ES-I3 (cell line): Measurements from ENCODE around the gene ASPG.

Experiments
- H3K36me3 ChIP-seq: 2 replicates; pipeline ENCODE4 v1.6.1; 2013; ENCODE audit warnings: mild to moderate bottlenecking, low read length, control low read depth, moderate library complexity; ENCODE audit not compliant: insufficient read depth
- H3K4me1 ChIP-seq: 2 replicates; pipeline ENCODE4 v1.6.1; 2013; ENCODE audit warnings: mild to moderate bottlenecking, control low read depth, low read length; ENCODE audit not compliant: insufficient read depth
- H3K9ac ChIP-seq: 2 replicates; pipeline ENCODE4 v1.6.1; 2013; ENCODE audit warnings: low read depth, mild to moderate bottlenecking, low read length, moderate library complexity
- H3K9me3 ChIP-seq: 2 replicates; pipeline ENCODE4 v1.6.1; 2013; ENCODE audit warnings: mild to moderate bottlenecking, low read length, moderate library complexity; ENCODE audit not compliant: control insufficient read depth, insufficient read depth

The ASPG gene

GRCh38 chr14:104134061-104134965 lies 48.8 kb downstream of the ASPG start:
- Histone ChIP-seq H3K4me1 (no peaks in the 10 kb centered on the region), H3K9me3 (peaks cover 3% of the 10 kb centered on the region; the same call in 1 of the 2 replicates)

GRCh38 chr14:104135121-104135903 lies 49.8 kb downstream of the ASPG start:
- Histone ChIP-seq H3K36me3 (no peaks in the 10 kb centered on the region), H3K9ac (peak overlapping the region; percentile 70), H3K4me1 (peaks cover 4% of the 10 kb centered on the region; the same call in 1 of the 2 replicates)

More at GRCh38 chr14:104134061-104134965, 48.8 kb downstream of the ASPG start:
- Histone ChIP-seq H3K9ac (peak overlapping the region; percentile 70; the same call in 1 of the 2 replicates), H3K36me3 (no peaks in the 10 kb centered on the region)

DNA sequence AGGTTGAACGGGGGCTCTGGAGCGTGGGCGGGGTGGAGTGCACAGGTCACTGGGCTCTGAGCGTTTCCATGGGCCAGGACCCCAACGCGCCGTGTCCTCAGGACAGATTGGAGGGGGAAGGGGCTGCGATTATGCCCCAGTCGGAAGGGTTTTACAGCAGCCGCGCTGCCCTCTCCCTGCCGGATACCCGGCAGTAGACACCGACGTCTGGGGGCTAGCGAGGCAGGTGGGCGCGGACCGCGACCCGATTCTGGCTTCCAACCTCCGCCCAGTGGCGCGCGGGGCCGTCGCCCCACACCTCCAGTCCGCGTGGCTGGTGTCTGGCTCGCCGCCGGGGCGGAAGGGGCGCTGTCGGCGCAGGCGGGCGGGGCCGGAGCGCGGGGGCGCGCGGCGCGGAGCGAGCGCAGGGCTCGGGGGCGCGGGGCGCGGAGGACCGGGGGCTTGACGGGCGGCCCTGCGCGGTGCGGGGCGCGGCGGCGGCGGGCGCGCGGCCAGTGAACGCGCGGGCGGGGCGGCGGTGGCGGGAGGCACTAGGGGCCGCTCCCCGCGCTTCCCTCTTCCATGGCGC lies 50.5 kb downstream of the ASPG start:
- Histone ChIP-seq H3K4me1 (peaks cover 7% of the 10 kb centered on the region; the same call in 1 of the 2 replicates), H3K36me3 (no peaks in the 10 kb centered on the region), H3K9me3 (no peaks in the 10 kb centered on the region), H3K9ac (peak overlapping the region; percentile 70)

More at GRCh38 chr14:104135121-104135903, 49.8 kb downstream of the ASPG start:
- no peaks in the 10 kb centered on the region for H3K9me3 ChIP-seq

DNA sequence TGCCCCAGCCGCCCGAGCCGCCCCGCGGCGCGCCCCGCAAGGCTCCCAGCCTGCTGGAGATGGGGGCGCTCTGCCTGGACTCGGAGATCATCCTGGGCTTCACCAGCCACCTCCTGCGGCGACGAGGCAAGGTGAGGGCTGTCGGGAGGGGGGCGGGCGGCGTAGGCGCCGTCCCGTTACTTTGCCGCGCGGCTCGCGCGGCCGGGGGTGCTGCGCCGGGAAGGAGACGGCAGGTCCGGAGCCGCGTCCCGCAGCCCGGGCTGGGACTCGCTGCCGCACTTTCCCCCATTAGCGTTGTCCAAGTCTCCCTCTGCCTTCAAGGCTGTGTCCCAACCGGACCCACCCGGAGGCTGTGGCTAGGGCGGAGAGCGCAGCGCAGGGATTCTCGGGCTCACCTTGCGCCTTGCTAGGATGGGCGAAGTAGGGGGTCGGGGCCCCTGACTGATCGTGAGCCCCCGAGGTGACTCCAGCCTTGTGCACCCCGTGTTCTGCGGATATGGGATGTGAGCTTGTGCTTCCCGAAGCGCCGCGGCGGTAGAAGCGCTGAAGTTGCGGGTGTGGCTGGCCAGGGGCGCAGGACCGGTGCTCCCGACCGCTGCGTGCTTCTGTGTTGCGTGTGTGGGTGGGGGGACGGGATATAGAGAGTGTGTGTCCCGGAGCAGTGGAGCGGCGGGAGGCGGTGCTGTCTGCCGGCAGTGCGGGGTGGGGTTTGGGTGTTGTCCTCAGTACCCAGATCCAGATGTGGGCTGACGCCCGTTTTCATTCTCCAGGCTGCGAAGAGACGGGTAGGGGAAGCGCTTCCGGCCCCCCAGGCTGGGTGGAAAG lies 51.2 kb downstream of the ASPG start:
- Histone ChIP-seq H3K9ac (peak overlapping the region; percentile 57; the same call in 1 of the 2 replicates), H3K9me3 (no peaks in the 10 kb centered on the region), H3K4me1 (peaks cover 7% of the 10 kb centered on the region; the same call in 1 of the 2 replicates), H3K36me3 (no peaks in the 10 kb centered on the region)

DNA sequence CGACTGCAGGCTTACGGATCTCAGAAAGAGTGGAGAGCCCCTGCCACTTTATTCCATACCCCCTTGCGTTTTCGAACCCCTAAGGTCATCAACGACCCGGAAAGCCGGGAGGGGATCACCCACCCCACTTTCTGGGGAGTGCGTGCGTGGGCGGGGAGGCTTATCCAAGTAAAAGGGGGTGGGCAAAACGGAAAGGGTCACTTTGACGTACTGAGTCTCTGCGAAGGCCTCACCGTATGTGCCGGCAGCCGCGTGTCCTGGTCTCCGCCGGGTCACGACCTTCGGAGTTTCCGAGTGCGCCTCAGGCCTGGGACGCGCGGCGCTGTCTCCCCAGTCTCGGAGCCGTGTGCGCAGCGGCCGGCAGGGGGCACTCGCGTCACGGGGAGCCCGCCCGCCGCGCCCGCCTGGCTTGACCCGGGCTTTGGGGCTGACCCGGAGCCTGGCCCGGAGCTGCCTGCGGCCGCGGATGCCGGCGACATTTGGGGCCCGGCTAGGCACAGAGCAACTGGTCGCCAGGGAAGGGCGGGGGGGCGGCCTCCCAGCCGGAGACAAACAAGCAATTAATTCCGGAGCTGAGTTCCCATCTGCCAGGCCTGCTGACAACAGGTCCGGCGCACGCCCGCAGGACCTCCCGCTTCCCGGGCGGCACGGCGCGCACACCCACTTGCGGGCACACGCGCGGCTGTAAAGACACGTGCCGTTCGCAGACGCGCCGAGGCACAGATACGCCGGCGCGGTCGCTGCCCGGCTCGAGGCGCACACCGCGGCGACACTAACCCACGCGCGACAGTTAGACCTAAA lies 52.0 kb downstream of the ASPG start:
- Histone ChIP-seq H3K36me3 (no peaks in the 10 kb centered on the region), H3K9ac (peak overlapping the region; percentile 71; the same call in 1 of the 2 replicates), H3K4me1 (peaks cover 7% of the 10 kb centered on the region; the same call in 1 of the 2 replicates)

GRCh38 chr14:104138098-104138717 lies 52.7 kb downstream of the ASPG start, which contains the start of gene KIF26A:
KIF26A (plus strand) TSS chr14:104138587; CDS start chr14:104138723, 136 bp downstream.
- Histone ChIP-seq H3K9me3 (no peaks in the 10 kb centered on the region), H3K4me1 (peaks cover 7% of the 10 kb centered on the region; the same call in 1 of the 2 replicates), H3K36me3 (no peaks in the 10 kb centered on the region), H3K9ac (peak within 1 kb of the TSS; percentile 71)

More for the DNA sequence above, 52.0 kb downstream of the ASPG start:
- no peaks in the 10 kb centered on the region for H3K9me3 ChIP-seq

DNA sequence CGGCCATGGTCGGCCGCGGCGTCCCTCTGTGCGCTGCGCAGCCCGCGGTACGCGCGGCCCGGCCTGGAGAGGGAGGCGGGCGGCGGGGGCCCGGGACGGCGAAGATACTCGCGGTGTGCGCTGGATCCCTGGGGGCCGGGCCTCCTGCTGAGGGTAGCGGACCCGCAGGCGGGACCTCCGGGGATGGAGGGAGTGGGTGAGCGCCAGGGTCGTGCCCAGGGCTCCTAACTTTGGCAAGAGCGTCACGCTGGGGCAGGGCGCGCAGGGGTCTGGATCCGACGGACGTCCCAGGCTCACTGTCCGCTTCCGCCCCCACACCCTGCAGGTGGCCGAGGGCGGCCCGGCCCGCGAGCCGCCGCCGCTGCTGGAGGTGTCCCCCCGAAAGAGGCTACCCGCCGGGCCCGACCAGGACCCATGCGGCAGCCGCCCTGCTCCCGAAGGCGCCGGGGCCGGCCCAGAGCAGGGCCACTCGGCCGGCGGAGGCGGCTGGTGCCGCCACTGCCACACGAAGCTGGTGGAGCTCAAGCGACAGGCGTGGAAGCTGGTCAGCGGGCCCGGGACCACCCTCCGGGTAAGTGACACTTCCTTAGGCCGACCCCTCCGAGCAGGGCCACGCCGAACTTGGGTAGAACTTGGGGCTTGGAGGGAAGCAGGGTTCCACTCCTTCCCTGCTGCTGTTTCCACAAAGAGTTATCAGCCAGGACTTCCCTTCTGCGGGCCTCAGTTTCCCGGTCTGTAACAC lies 53.4 kb downstream of the ASPG start:
- Histone ChIP-seq H3K9ac (peak overlapping the region; percentile 71; the same call in 1 of the 2 replicates), H3K9me3 (no peaks in the 10 kb centered on the region), H3K36me3 (no peaks in the 10 kb centered on the region), H3K4me1 (peaks cover 7% of the 10 kb centered on the region; the same call in 1 of the 2 replicates)

DNA sequence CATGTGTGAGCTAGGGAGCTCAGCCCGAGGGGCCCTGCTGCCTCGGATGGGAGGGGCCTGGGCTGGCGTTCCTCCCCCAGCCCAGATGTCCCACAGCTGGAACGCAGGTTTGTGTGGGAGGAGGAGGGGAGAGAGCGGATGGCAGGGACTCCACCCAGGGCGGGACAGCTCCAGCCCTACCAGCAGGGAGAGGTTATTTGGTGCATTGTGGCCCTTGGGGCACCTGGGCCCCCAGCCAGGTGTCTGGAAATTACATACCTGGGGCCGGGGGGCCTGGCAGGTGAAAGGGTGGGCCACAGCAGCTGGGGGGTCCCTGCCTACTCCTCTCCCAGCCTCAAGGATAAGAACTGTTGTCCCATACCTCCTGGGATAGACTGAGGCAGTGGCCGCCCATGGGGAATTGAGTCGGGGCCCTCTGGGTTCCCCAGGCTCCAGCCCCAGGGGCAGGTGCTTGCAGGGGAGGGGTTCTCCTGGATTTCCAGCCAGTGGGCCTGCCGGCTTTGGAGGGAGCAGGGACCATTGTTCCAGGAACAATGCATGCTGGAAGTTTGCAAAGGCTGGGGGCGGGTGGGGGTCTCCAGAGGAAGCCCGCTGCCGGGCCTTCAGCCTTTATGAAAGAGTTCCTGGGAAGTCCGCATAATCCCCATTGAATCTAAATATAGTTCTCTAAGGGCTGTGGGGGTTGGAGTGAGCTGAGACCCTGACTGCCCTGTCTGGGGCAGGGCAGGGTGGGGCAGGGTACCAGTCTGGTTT lies 54.1 kb downstream of the ASPG start:
- peaks cover 7% of the 10 kb centered on the region; the same call in 1 of the 2 replicates for H3K4me1 ChIP-seq
- H3K9ac ChIP-seq = peak overlapping the region; percentile 71
- no peaks in the 10 kb centered on the region for H3K9me3 ChIP-seq
- H3K36me3 ChIP-seq = no peaks in the 10 kb centered on the region

DNA sequence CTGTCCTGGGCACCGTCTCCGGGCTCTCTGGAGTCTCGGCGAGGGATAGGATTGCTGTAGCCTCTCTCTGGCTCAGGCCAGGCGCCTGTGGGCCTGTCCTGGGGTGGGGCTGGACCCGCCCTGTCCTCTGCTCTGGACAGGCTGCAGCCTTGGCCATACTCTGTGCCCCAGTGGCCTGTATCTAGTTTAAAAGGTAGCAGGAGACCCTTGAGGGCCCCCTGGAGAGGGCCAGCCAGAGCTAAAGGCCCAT lies 54.6 kb downstream of the ASPG start:
- peaks cover 7% of the 10 kb centered on the region; the same call in 1 of the 2 replicates for H3K4me1 ChIP-seq

DNA sequence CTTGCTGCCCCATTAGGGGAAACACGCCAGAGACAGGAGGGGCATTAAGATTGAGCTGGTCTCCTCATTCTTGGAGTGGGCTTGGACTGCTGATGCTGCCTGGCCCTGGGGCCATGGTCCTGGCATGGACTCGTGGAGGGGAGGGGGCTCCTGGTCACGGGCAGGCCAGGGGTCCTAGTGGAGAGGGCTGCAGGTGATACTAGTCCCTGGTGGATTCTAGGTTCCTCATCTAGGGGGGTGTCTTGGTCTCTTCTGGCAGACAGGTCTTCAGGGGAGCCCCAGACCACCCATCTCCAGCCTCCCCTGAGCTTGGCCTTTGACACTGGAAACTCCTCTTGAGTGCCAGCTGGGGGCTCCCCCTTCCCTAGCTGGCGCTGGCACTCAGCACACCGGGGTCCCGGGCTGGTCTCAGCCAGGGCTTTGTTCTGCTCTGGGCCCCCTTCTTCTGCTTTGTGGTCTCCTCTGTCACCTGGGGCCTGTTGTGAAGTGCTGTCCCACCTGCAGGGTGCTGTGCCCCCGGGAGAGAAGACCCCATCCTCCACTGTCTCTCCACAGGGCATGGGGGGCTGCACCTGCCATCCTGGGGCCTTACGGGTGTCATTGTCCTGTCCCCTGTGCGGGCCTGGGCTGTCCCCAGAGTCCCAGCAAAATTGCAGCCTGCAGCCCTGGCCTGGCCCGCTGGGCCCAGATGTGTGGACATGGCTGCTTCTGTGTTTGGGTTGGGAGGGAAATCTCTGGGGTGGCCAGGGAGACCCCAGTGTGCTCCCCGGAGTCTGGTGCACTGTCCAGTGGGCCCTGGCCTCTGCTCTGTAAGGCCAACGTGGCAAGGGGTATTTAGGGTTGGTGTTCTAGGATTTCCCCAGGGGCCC lies 55.2 kb downstream of the ASPG start:
- peaks cover 7% of the 10 kb centered on the region; the same call in 1 of the 2 replicates for H3K4me1 ChIP-seq
- no peaks in the 10 kb centered on the region for H3K36me3 ChIP-seq
- H3K9ac ChIP-seq = peak overlapping the region; percentile 24; the same call in 1 of the 2 replicates
- H3K9me3 ChIP-seq = no peaks in the 10 kb centered on the region

More for the DNA sequence above, 54.6 kb downstream of the ASPG start:
- no peaks in the 10 kb centered on the region for H3K36me3 ChIP-seq
- no peaks in the 10 kb centered on the region for H3K9me3 ChIP-seq
- peak overlapping the region; percentile 24; the same call in 1 of the 2 replicates for H3K9ac ChIP-seq

DNA sequence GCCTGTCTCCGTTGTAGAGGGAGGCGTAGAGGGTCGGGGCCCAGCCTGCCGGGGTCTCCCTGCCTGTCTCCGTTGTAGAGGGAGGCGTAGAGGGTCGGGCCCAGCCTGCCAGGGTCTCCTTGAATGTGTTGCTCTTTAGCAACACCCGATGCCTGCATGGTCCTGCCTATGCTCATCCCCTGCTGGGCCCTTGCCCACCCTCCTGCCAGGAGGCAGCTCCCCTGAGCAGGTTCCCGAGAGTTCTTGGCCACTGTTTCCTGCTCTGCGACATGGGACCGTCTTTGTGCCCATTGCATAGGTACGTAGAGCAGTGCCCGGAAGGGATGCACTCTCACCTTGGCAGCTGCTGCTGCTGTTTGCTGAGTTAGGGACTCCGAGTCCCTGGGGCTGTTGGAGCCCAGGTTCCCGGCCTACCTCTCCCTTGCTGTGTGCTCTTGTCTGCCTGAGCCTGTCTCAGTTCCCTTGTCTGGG lies 56.2 kb downstream of the ASPG start:
- Histone ChIP-seq H3K4me1 (peaks cover 7% of the 10 kb centered on the region; the same call in 1 of the 2 replicates), H3K36me3 (no peaks in the 10 kb centered on the region), H3K9ac (no peak overlapping the region), H3K9me3 (no peaks in the 10 kb centered on the region)
